Keratinocyte (primary cell): Measurements from ENCODE around the gene CCDC40. TPM values are rescaled to one million over a fixed set of nuclear protein-coding genes. Genes with fewer than 3 reads are reported as not detected.

Experiments used
- DNase-seq: peaks from one replicate; pipeline ENCODE4 v3.0.0-alpha.2; 2011; ENCODE audit warnings: low read depth, missing footprints, low spot score
- FAIRE-seq: peaks from 2 replicates; lab custom pipeline; 2011; peaks lifted over from hg19 to GRCh38; lab: Jason Lieb, UNC
- H2AFZ ChIP-seq: 2 replicates; pipeline ENCODE4 v1.6.0; 2012; ENCODE audit warnings: low read length, control low read depth, inconsistent platforms; ENCODE audit not compliant: control insufficient read depth
- H3K27ac ChIP-seq: 2 replicates; pipeline ENCODE4 v1.5.1; 2011; ENCODE audit warnings: low read length; ENCODE audit not compliant: control insufficient read depth, insufficient read depth
- H3K27me3 ChIP-seq: 3 replicates; pipeline ENCODE4 v1.6.0; 2011; ENCODE audit warnings: low read length; ENCODE audit not compliant: control insufficient read depth, insufficient read depth; ENCODE audit errors: extremely low read depth
- H3K36me3 ChIP-seq, 2 experiments: 2 replicates in 1 of 2; 3 replicates in 1 of 2; pipeline ENCODE4 v1.5.1; 2011; ENCODE audit warnings: low read length in 2 of 2, mild to moderate bottlenecking in 1 of 2; ENCODE audit not compliant: control insufficient read depth in 2 of 2, insufficient read depth in 2 of 2; ENCODE audit errors: extremely low read depth in 1 of 2
- H3K4me1 ChIP-seq: 3 replicates; pipeline ENCODE4 v1.5.1; 2011; ENCODE audit warnings: low read length; ENCODE audit not compliant: control insufficient read depth, insufficient read depth; ENCODE audit errors: extremely low read depth
- H3K4me2 ChIP-seq: 3 replicates; pipeline ENCODE4 v1.6.0; 2011; ENCODE audit warnings: low read depth, low read length; ENCODE audit not compliant: control insufficient read depth, insufficient read depth; ENCODE audit errors: extremely low read depth
- H3K4me3 ChIP-seq, 3 experiments: fragments of 200-600 bp in 1 of 3; sonication (generic) in 1 of 3; 2 replicates in 2 of 3; 3 replicates in 1 of 3; pipeline ENCODE4 v1.5.1; 2011 to 2016; ENCODE audit warnings: low read length in 3 of 3, mild to moderate bottlenecking in 3 of 3, control low read depth in 2 of 3, inconsistent platforms in 1 of 3, low read depth in 1 of 3, mixed read lengths in 1 of 3, mixed run types in 1 of 3, moderate library complexity in 1 of 3; ENCODE audit not compliant: control insufficient read depth in 2 of 3, insufficient read depth in 2 of 3; ENCODE audit errors: extremely low read depth in 1 of 3
- H3K79me2 ChIP-seq: 2 replicates; pipeline ENCODE4 v1.6.0; 2012; ENCODE audit warnings: low read length; ENCODE audit not compliant: control insufficient read depth, insufficient read depth
- H3K9ac ChIP-seq: 3 replicates; pipeline ENCODE4 v1.6.0; 2011; ENCODE audit warnings: low read length; ENCODE audit not compliant: control insufficient read depth, insufficient read depth; ENCODE audit errors: extremely low read depth
- H3K9me1 ChIP-seq: 3 replicates; pipeline ENCODE4 v1.6.0; 2011; ENCODE audit warnings: low read length; ENCODE audit not compliant: control insufficient read depth, insufficient read depth; ENCODE audit errors: extremely low read depth
- H3K9me3 ChIP-seq: 2 replicates; pipeline ENCODE4 v1.5.1; 2012; ENCODE audit warnings: low read depth, low read length; ENCODE audit not compliant: control insufficient read depth
- H4K20me1 ChIP-seq: 3 replicates; pipeline ENCODE4 v1.6.0; 2011; ENCODE audit warnings: low read length; ENCODE audit not compliant: control insufficient read depth, insufficient read depth; ENCODE audit errors: extremely low read depth
- CTCF ChIP-seq, 3 experiments: IDR thresholded peaks in 1 of 3; conservative IDR thresholded peaks in 1 of 3; optimal IDR thresholded peaks in 1 of 3; 2 replicates in 2 of 3; 3 replicates in 1 of 3; pipeline versions ENCODE3 to v1.5.1; 2011; ENCODE audit warnings: low read length in 3 of 3, mild to moderate bottlenecking in 3 of 3, moderate library complexity in 2 of 3, control low read depth in 1 of 3, inconsistent platforms in 1 of 3; ENCODE audit not compliant: insufficient read depth in 2 of 3; ENCODE audit errors: extremely low read depth in 1 of 3
- EZH2 ChIP-seq: IDR thresholded peaks from one replicate; pipeline ENCODE4 v1.6.1; 2012; ENCODE audit warnings: inconsistent platforms, mild to moderate bottlenecking, low read length, moderate library complexity
- dilution Hi-C: fragments of 300-500 bp; cut with MboI; formaldehyde crosslinking; loops from one replicate; pipeline ENCODE4 v1.7.0; 2020; ENCODE audit warnings: low sequenced_read_pairs; ENCODE audit not compliant: extremely low pct_ligation_motif_present
- polyA plus RNA-seq, 5 experiments: library from polyadenylated mRNA; depleted of rRNA in 3 of 5; stranded (reverse) in 3 of 5; stranded (forward) in 1 of 5; unstranded in 1 of 5; fragments of >200 nt; gene quantifications; 1 replicate in 1 of 5; 2 replicates in 3 of 5; 3 replicates in 1 of 5; pipeline versions ENCODE4 v1.2.1 to v1.2.3, GENCODE V29; 2011 to 2012; ENCODE audit warnings: missing spikeins in 2 of 5, low read depth in 1 of 5, low replicate concordance in 1 of 5

The CCDC40 gene
- polyA plus RNA-seq, 1 donor (not counting 4 experiments of a cell fraction or from before 2014, with no cell fraction given) = 2.4 TPM

GRCh38 chr17:80137131-80137530 is 100.7 kb downstream of the CCDC40 start:
- no peak overlapping the region for H3K4me3 ChIP-seq
- dilution Hi-C loops = no loop called here
- H4K20me1 ChIP-seq = no peaks in the 10 kb centered on the region
- peaks cover 3% of the 10 kb centered on the region for H3K79me2 ChIP-seq
- no peak overlapping the region for H3K27ac ChIP-seq
- H3K36me3 ChIP-seq = peaks cover 34 to 52% of the 10 kb centered on the region in 2 experiments
- DNase-seq (no peak), FAIRE-seq (no peak)
- no peak overlapping the region for H3K9ac ChIP-seq
- no peaks in the 10 kb centered on the region for H3K27me3 ChIP-seq
- no peaks in the 10 kb centered on the region for H3K9me3 ChIP-seq
- H2AFZ ChIP-seq = no peak overlapping the region
- H3K9me1 ChIP-seq = no peaks in the 10 kb centered on the region
- TF ChIP-seq EZH2 (no peak), CTCF (optimal IDR thresholded peaks at IDR 0.05 in 1 of 3, IDR thresholded peaks at IDR 0.05 in 1 of 3, conservative IDR thresholded peaks at IDR 0.05 in 1 of 3; ENCODE audit: extremely low read depth in 1 of 3, insufficient read depth in 2 of 3, low read length in 3 of 3) (no peak)
- no peak overlapping the region for H3K4me2 ChIP-seq
- no peaks in the 10 kb centered on the region for H3K4me1 ChIP-seq

GRCh38 chr17:80138856-80139426 is 102.5 kb downstream of the CCDC40 start:
- Histone ChIP-seq H3K4me1 (no peaks in the 10 kb centered on the region), H3K4me2 (no peak overlapping the region), H4K20me1 (no peaks in the 10 kb centered on the region), H3K27ac (no peak overlapping the region), H3K79me2 (peaks cover 18% of the 10 kb centered on the region), H3K9me1 (no peaks in the 10 kb centered on the region), H2AFZ (no peak overlapping the region), H3K9ac (no peak overlapping the region), H3K9me3 (no peaks in the 10 kb centered on the region), H3K4me3 (no peak overlapping the region), H3K27me3 (no peaks in the 10 kb centered on the region), H3K36me3 (peaks cover 41 to 54% of the 10 kb centered on the region in 2 experiments)
- dilution Hi-C loops = no loop called here
- TF ChIP-seq CTCF (optimal IDR thresholded peaks at IDR 0.05 in 1 of 3, IDR thresholded peaks at IDR 0.05 in 1 of 3, conservative IDR thresholded peaks at IDR 0.05 in 1 of 3; ENCODE audit: extremely low read depth in 1 of 3, insufficient read depth in 2 of 3, low read length in 3 of 3) = no peak
- TF ChIP-seq EZH2 = no peak
- DNase-seq (no peak), FAIRE-seq (no peak)
